ENCODE results near the gene PDE4D. TPM values are rescaled to one million over a fixed set of nuclear protein-coding genes. Genes with fewer than 3 reads are reported as not detected.

Gene PDE4D
- total and polyA plus RNA-seq, 8 donors = 1.5 to 7.1 (median 3.1) TPM

GRCh38 chr5:58968350-58968749 lies 925.2 kb downstream of the PDE4D start:
- Histone ChIP-seq H3K36me3 (no peaks in the 10 kb centered on the region), H3K9me3 (no peaks in the 10 kb centered on the region), H3K27me3 (no peaks in the 10 kb centered on the region), H3K4me3 (no peak overlapping the region), H3K27ac (no peak overlapping the region), H3K4me1 (no peaks in the 10 kb centered on the region)
- FAIRE-seq (no peak), ATAC-seq (no peak), DNase-seq (no peak)
- 87 to 90% methylated on average over 3 of the region's 3 CpGs for WGBS, 2 donors
- intact Hi-C loops (cut with DNase I) = no loop called here
- TF ChIP-seq, protein P1, sequence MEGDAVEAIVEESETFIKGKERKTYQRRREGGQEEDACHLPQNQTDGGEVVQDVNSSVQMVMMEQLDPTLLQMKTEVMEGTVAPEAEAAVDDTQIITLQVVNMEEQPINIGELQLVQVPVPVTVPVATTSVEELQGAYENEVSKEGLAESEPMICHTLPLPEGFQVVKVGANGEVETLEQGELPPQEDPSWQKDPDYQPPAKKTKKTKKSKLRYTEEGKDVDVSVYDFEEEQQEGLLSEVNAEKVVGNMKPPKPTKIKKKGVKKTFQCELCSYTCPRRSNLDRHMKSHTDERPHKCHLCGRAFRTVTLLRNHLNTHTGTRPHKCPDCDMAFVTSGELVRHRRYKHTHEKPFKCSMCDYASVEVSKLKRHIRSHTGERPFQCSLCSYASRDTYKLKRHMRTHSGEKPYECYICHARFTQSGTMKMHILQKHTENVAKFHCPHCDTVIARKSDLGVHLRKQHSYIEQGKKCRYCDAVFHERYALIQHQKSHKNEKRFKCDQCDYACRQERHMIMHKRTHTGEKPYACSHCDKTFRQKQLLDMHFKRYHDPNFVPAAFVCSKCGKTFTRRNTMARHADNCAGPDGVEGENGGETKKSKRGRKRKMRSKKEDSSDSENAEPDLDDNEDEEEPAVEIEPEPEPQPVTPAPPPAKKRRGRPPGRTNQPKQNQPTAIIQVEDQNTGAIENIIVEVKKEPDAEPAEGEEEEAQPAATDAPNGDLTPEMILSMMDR (IDR thresholded peaks at IDR 0.05) = no peak

- no peak for ATAC-seq
- no peak for FAIRE-seq
- 90 to 95% methylated on average over 2 of the region's 2 CpGs for WGBS, 2 donors
- TF ChIP-seq, protein P1 (IDR thresholded peaks at IDR 0.05) = no peak
- Histone ChIP-seq H3K4me1 (no peaks in the 10 kb centered on the region), H3K27me3 (no peaks in the 10 kb centered on the region), H3K27ac (no peak overlapping the region), H3K9me3 (no peaks in the 10 kb centered on the region), H3K4me3 (no peak overlapping the region), H3K36me3 (no peaks in the 10 kb centered on the region)
- DNase-seq = no peak
- intact Hi-C loops (cut with DNase I) = no loop called here
Observed at GRCh38 chr5:58967597-58968281, 925.8 kb downstream of the PDE4D start.

GRCh38 chr5:58965677-58966414 lies 927.7 kb downstream of the PDE4D start:
- H3K4me1 ChIP-seq = no peaks in the 10 kb centered on the region
- WGBS, 2 donors = 82% methylated on average over 9 of the region's 9 CpGs
- ATAC-seq = no peak
- FAIRE-seq = no peak
- H3K27ac ChIP-seq = no peak overlapping the region
- intact Hi-C loops (cut with DNase I) = no loop called here
- H3K9me3 ChIP-seq = no peaks in the 10 kb centered on the region
- no peaks in the 10 kb centered on the region for H3K36me3 ChIP-seq
- no peaks in the 10 kb centered on the region for H3K27me3 ChIP-seq
- H3K4me3 ChIP-seq = no peak overlapping the region
- no peak for DNase-seq
- TF ChIP-seq, protein P1 (IDR thresholded peaks at IDR 0.05) = no peak

DNA sequence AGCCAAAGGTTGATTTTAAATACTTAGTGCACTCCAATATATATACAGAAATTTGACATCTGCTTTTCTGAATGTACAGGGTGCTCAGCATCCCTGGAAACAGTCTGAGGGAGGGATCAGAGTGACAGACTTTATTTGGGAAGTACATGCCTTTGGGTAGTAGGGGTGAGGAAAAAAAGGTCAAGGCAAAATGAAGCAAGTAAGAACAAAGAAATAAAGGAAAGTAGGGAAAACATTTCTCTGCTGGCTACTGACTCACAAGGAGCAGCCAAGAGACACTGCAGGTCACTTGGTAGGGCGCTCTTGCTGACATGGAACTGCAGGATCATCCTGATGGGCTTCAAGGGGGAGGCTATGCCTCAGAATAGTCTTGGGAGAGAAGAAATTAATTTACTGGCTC lies 929.7 kb downstream of the PDE4D start:
- Histone ChIP-seq H3K4me3 (no peak overlapping the region), H3K9me3 (no peaks in the 10 kb centered on the region), H3K36me3 (no peaks in the 10 kb centered on the region), H3K4me1 (no peaks in the 10 kb centered on the region), H3K27me3 (no peaks in the 10 kb centered on the region), H3K27ac (no peak overlapping the region)
- no peak for DNase-seq
- intact Hi-C loops (cut with DNase I) = no loop called here
- 81 to 87% methylated on average over 1 of the region's 1 CpG for WGBS, 2 donors
- ATAC-seq = no peak
- FAIRE-seq = no peak
- TF ChIP-seq, protein P1 (IDR thresholded peaks at IDR 0.05) = no peak

- DNase-seq = no peak
- no peaks in the 10 kb centered on the region for H3K36me3 ChIP-seq
- no peak for ATAC-seq
- H3K27me3 ChIP-seq = no peaks in the 10 kb centered on the region
- TF ChIP-seq, protein P1 (IDR thresholded peaks at IDR 0.05) = no peak
- FAIRE-seq = no peak
- no peaks in the 10 kb centered on the region for H3K9me3 ChIP-seq
- no peak overlapping the region for H3K27ac ChIP-seq
- 59 to 60% methylated on average over 4 of the region's 4 CpGs for WGBS, 2 donors
- no peak overlapping the region for H3K4me3 ChIP-seq
- H3K4me1 ChIP-seq = no peaks in the 10 kb centered on the region
- intact Hi-C loops (cut with DNase I) = no loop called here
Observed at GRCh38 chr5:58963361-58963760, 930.2 kb downstream of the PDE4D start.

All from pancreas (tissue), 10 donors.